COLO668 (cell line): Measurements from ENCODE around the gene LRRC7.

ENCODE experiments used
- DNase-seq: peaks from one replicate; lab custom pipeline; 2025; ENCODE audit not compliant: unreplicated experiment; lab: John Stamatoyannopoulos, UW

The LRRC7 gene

GRCh38 chr1:69587391-69587790, 19.7 kb downstream of the LRRC7 start:
- DNase-seq, result no peak

- no peak for DNase-seq
These were observed 22.1 kb downstream of the LRRC7 start for GRCh38 chr1:69589799-69590198.

- no peak for DNase-seq
These were observed 24.6 kb downstream of the LRRC7 start for GRCh38 chr1:69592341-69592740.

- no peak for DNase-seq
These were observed 27.8 kb downstream of the LRRC7 start for GRCh38 chr1:69595486-69595885.

- DNase-seq, result no peak
These were observed 43.6 kb downstream of the LRRC7 start for GRCh38 chr1:69611316-69611715.

- DNase-seq, result no peak
These were observed 45.7 kb downstream of the LRRC7 start for GRCh38 chr1:69613414-69613813.

- DNase-seq, result no peak
These were observed 71.0 kb downstream of the LRRC7 start for GRCh38 chr1:69638673-69639072.

- DNase-seq, result no peak
These were observed 71.4 kb downstream of the LRRC7 start for GRCh38 chr1:69639159-69639558.

GRCh38 chr1:69643266-69643665, 75.5 kb downstream of the LRRC7 start:
- no peak for DNase-seq

GRCh38 chr1:69645477-69645876, 77.8 kb downstream of the LRRC7 start:
- DNase-seq, result no peak

GRCh38 chr1:69648486-69648885, 80.8 kb downstream of the LRRC7 start:
- DNase-seq, result peak; percentile 33

GRCh38 chr1:69649383-69649990, 81.8 kb downstream of the LRRC7 start:
- no peak for DNase-seq

- no peak for DNase-seq
These were observed 83.1 kb downstream of the LRRC7 start for GRCh38 chr1:69650779-69651178.

GRCh38 chr1:69651656-69652055, 83.9 kb downstream of the LRRC7 start:
- no peak for DNase-seq

- DNase-seq, result no peak
These were observed 90.2 kb downstream of the LRRC7 start for GRCh38 chr1:69657971-69658370.

GRCh38 chr1:69661686-69662085, 94.0 kb downstream of the LRRC7 start:
- no peak for DNase-seq

- no peak for DNase-seq
These were observed 94.6 kb downstream of the LRRC7 start for GRCh38 chr1:69662321-69662720.

GRCh38 chr1:69671363-69672010, 103.8 kb downstream of the LRRC7 start:
- peak; percentile 37 for DNase-seq

GRCh38 chr1:69673321-69673720, 105.6 kb downstream of the LRRC7 start:
- peak; percentile 19 for DNase-seq

GRCh38 chr1:69679965-69680364, 112.2 kb downstream of the LRRC7 start:
- no peak for DNase-seq

GRCh38 chr1:69686367-69686984, 118.8 kb downstream of the LRRC7 start:
- no peak for DNase-seq

- DNase-seq, result no peak
These were observed 120.5 kb downstream of the LRRC7 start for GRCh38 chr1:69688193-69688592.

GRCh38 chr1:69691179-69691578, 123.5 kb downstream of the LRRC7 start:
- DNase-seq, result no peak
